ENCODE results near the gene NAGK.

Gene NAGK

GRCh38 chr2:71117063-71117462 lies 48.6 kb downstream of the NAGK start:
- DNase-seq, result no peak

- no peak for DNase-seq
Measured at GRCh38 chr2:71120195-71120594, 51.7 kb downstream of the NAGK start.

- no peak for DNase-seq
Measured at GRCh38 chr2:71121479-71121878, 53.0 kb downstream of the NAGK start.

- DNase-seq, result no peak
Measured at GRCh38 chr2:71122387-71123298, 54.2 kb downstream of the NAGK start.

- DNase-seq, result no peak
Measured at GRCh38 chr2:71125506-71126294, 57.3 kb downstream of the NAGK start.

- no peak for DNase-seq
Measured at GRCh38 chr2:71126957-71127356, 58.5 kb downstream of the NAGK start.
